Thoracic aorta (tissue), 2 donors: Measurements from ENCODE around the gene TGFBR1. TPM values are rescaled to one million over a fixed set of nuclear protein-coding genes. Genes with fewer than 3 reads are reported as not detected.

Experiments
- ATAC-seq: fragments of 150-250 bp; one replicate; pipeline ENCODE4 v1.8.0; 2017; ENCODE audit warnings: low read depth; ENCODE audit not compliant: insufficient number of reproducible peaks, low FRiP score
- DNase-seq: peaks from one replicate; pipeline ENCODE4 v3.0.0-alpha.2; 2020; ENCODE audit warnings: low spot score
- H3K27ac ChIP-seq, 2 donors: fragments of 200-600 bp; sonication (generic); 1 replicate in 1 of 2; 2 replicates in 1 of 2; pipeline ENCODE4 v1.5.1; 2016; ENCODE audit warnings: mild to moderate bottlenecking in 2 of 2, moderate library complexity in 2 of 2
- H3K27me3 ChIP-seq: fragments of 200-600 bp; sonication (generic); replicated peaks from 2 replicates; pipeline ENCODE4 v1.6.0; 2016; ENCODE audit warnings: mild to moderate bottlenecking; ENCODE audit not compliant: insufficient read depth
- H3K36me3 ChIP-seq: fragments of 200-600 bp; sonication (generic); one replicate; pipeline ENCODE4 v1.5.1; 2016
- H3K4me1 ChIP-seq, 2 donors: fragments of 200-600 bp; sonication (generic); 1 replicate in 1 of 2; 2 replicates in 1 of 2; pipeline versions ENCODE4 v1.5.1 to v1.6.0; 2016; ENCODE audit warnings: low read depth in 2 of 2, mild to moderate bottlenecking in 1 of 2; ENCODE audit not compliant: control insufficient read depth in 1 of 2
- H3K4me3 ChIP-seq: fragments of 200-600 bp; sonication (generic); 2 replicates; pipeline ENCODE4 v1.5.1; 2016; ENCODE audit warnings: mild to moderate bottlenecking
- H3K9me3 ChIP-seq: fragments of 200-600 bp; sonication (generic); 2 replicates; pipeline ENCODE4 v1.5.1; 2016
- total RNA-seq, 2 donors: library from RNA; depleted of rRNA; stranded (reverse); fragments of >200 nt; gene quantifications; one replicate each; pipeline versions ENCODE4 v1.1.0 to v1.2.3, GENCODE V29; 2016
- TF ChIP-seq, protein P1 (sequence below): fragments of 200-600 bp; sonication (generic); IDR thresholded peaks from one replicate; pipeline ENCODE4 v1.5.1; 2019; ENCODE audit warnings: antibody characterized with exemption

Gene TGFBR1
- total RNA-seq, 2 donors from 2014 or later: 76.8 to 87.2 TPM

DNA sequence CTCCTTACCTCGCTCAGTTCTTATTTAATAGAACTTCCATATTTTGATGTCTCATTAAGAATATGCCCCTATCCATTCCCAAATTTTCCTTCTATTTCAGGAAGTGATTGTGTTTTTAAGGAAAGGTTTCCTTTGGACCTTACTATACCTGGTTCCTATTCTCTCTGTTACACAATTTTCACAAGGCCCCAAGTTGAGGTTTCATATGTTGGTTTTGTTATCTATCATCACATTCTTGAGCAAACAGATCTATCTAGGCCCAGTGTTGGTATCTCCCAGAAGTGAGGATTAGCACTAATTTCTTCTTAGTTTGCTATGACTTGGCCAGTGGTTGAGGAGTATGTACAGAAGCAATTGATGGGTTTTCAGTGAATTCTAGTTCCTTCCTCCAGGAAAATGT, 75.3 kb downstream of the TGFBR1 start:
- H3K4me3 ChIP-seq: no peak overlapping the region
- no peaks in the 10 kb centered on the region for H3K36me3 ChIP-seq
- H3K27me3 ChIP-seq: no peaks in the 10 kb centered on the region
- H3K4me1 ChIP-seq: peaks cover 0 to 5% of the 10 kb centered on the region in 2 donors
- ATAC-seq (no peak), DNase-seq (no peak)
- TF ChIP-seq, protein P1, sequence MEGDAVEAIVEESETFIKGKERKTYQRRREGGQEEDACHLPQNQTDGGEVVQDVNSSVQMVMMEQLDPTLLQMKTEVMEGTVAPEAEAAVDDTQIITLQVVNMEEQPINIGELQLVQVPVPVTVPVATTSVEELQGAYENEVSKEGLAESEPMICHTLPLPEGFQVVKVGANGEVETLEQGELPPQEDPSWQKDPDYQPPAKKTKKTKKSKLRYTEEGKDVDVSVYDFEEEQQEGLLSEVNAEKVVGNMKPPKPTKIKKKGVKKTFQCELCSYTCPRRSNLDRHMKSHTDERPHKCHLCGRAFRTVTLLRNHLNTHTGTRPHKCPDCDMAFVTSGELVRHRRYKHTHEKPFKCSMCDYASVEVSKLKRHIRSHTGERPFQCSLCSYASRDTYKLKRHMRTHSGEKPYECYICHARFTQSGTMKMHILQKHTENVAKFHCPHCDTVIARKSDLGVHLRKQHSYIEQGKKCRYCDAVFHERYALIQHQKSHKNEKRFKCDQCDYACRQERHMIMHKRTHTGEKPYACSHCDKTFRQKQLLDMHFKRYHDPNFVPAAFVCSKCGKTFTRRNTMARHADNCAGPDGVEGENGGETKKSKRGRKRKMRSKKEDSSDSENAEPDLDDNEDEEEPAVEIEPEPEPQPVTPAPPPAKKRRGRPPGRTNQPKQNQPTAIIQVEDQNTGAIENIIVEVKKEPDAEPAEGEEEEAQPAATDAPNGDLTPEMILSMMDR: no peak
- H3K27ac ChIP-seq: no peak overlapping the region
- no peaks in the 10 kb centered on the region for H3K9me3 ChIP-seq

DNA sequence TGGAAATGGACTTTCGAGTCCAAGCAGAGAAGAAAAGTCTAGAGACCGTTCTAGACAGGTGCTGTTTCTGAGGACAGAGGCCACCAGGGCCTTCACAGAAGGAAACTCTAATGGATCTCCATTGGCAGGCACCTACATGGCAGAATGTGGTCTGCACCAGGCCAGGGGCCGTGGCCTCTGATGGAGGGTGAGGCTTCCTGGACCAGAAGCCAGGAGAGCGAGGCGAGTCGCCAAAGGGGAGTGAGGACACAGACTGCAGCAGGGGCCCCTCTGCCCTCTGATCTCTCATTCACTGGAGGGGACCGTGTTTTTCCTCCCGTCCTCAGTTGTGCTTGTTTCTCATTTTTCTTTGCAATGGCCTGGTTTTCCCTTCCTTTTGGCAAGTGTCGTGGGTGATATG, 75.7 kb downstream of the TGFBR1 start:
- Histone ChIP-seq H3K4me3 (no peak overlapping the region), H3K36me3 (no peaks in the 10 kb centered on the region), H3K27ac (no peak overlapping the region), H3K27me3 (no peaks in the 10 kb centered on the region), H3K4me1 (peaks cover 0 to 7% of the 10 kb centered on the region in 2 donors), H3K9me3 (no peaks in the 10 kb centered on the region)
- DNase-seq (no peak), ATAC-seq (no peak)
- TF ChIP-seq, protein P1: no peak

DNA sequence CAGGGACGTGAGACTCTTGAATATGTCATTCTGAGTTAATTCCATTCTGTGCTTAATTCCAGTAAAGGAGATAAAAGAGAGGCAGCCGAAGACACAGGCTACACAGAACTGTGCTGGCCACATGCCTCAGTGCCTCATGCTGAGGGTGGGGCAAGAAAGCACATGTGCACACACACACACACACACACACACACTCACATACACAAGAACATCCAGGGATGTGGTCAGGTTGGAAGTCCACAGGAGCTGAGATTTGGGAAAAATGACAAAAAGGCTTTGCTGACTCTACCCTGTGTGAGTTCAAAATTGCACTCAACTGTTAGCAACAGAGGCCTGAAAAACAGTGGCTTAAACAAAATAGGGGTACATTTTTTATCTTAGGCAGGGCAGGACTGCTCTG, 76.3 kb downstream of the TGFBR1 start:
- H3K27me3 ChIP-seq: no peaks in the 10 kb centered on the region
- DNase-seq: no peak
- peaks cover 0 to 7% of the 10 kb centered on the region in 2 donors for H3K4me1 ChIP-seq
- no peak overlapping the region for H3K4me3 ChIP-seq
- H3K27ac ChIP-seq: no peak overlapping the region
- H3K9me3 ChIP-seq: no peaks in the 10 kb centered on the region
- TF ChIP-seq, protein P1: no peak
- no peak for ATAC-seq
- H3K36me3 ChIP-seq: no peaks in the 10 kb centered on the region

DNA sequence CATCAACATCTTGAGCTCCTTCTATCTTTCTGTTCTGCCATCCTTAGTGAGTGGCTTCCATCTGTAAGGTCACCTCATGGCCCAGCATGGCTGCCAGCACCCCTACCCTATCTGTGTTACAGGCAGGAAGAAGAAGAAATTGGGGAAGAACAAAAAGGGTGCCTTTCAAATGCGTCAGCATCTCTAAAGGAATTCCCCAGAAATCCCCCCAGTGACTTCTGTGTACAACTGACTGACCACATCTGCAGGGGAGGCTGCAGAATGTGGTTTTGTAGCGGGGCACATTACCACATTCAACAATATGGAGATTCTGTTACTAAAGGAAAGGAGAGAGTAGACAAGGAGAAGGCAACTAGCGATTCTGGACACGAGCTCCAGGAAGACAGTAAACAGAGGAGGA, 76.7 kb downstream of the TGFBR1 start:
- no peak overlapping the region for H3K4me3 ChIP-seq
- ATAC-seq (no peak), DNase-seq (no peak)
- no peaks in the 10 kb centered on the region for H3K27me3 ChIP-seq
- H3K4me1 ChIP-seq: peaks cover 0 to 7% of the 10 kb centered on the region in 2 donors
- no peaks in the 10 kb centered on the region for H3K9me3 ChIP-seq
- H3K36me3 ChIP-seq: no peaks in the 10 kb centered on the region
- TF ChIP-seq, protein P1: no peak
- H3K27ac ChIP-seq: no peak overlapping the region

DNA sequence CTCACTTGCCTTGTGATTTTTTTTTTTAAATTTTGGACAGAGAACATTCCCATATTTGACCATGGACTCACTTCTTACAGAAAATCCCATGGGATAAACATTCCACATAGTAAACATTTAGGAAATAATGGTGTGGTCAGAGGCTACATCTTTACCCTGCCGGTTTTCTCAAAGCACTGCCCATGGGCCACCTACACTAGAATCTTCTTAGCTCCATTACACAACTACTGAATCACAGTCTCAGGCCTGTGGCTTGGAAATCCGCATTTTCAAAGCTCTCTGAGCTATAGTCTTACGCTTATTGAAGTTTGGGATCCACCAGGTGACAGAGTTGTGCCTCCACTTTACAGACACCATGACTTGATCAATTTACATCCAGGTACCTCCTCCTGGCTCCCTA, 77.4 kb downstream of the TGFBR1 start:
- Histone ChIP-seq H3K9me3 (no peaks in the 10 kb centered on the region), H3K36me3 (no peaks in the 10 kb centered on the region), H3K27me3 (no peaks in the 10 kb centered on the region)

More for the DNA sequence above, 77.4 kb downstream of the TGFBR1 start:
- TF ChIP-seq, protein P1: no peak
- DNase-seq: no peak
- H3K4me3 ChIP-seq: no peak overlapping the region
- no peak for ATAC-seq
- no peak overlapping the region for H3K27ac ChIP-seq
- H3K4me1 ChIP-seq: peaks cover 0 to 7% of the 10 kb centered on the region in 2 donors
